Heart left ventricle (tissue), 13 donors: ENCODE results near the gene TMEM38B.

Experiments used
- CTCF ChIP-seq, 12 donors: fragments of 200-600 bp; sonication (generic) in 4 of 12; IDR thresholded peaks; one replicate each; pipeline versions ENCODE4 v1.5.0 to v1.8.0; 2018 to 2022; ENCODE audit warnings: antibody characterized with exemption in 12 of 12, mild to moderate bottlenecking in 5 of 12
- POLR2A ChIP-seq, 2 donors: fragments of 450-650 bp; IDR thresholded peaks; one replicate each; pipeline ENCODE4 v1.6.1; 2017; ENCODE audit warnings: antibody characterized with exemption in 2 of 2, mild to moderate bottlenecking in 2 of 2, moderate library complexity in 2 of 2
- donor health status: ischemic (EF 13 %, LVEDD 7.1; RV severe dilation, severe dysfunction).
- donor health status: DM: no; HTN: yes; CAD: no.
- donor health status: DM: no; HTN: no; CAD: no.
- donor health status: ischemic (EF 25% LVEDD 6.9; RV normal size, moderate dysfunction).
- donor health status: ischemic (EF 25% LVEDD 5.7; RV mildly dilated, moderate dysfunction).
- donor health status: ischemic (EF 35%, LVEDD 5.7; RV mildly dilated, moderate dysfunction).
- donor health status: nonischemic (EF 11% LVEDD 7.7; RV severe dilation, severe dysfunction).
- donor health status: DM: yes; HTN: yes; CAD: no.
- donor health status: PGD.
- donor health status: ischemic (EF 29% LVEDD 5.4; RV normal size, mild dysfunction).
- donor health status: nonischemic (EF 23%, LVEDD 6.1; RV moderate dilation, normal function).

GRCh38 chr9:105710638-105711037, 16.3 kb downstream of the TMEM38B start:
- TF ChIP-seq CTCF (IDR thresholded peaks at IDR 0.05) (no peak), POLR2A (IDR thresholded peaks at IDR 0.05) (no peak)
